Stimulated activated CD8-positive, alpha-beta memory T cell treated with anti-CD3 and anti-CD28 coated beads, Interleukin-12 subunit alpha, Interleukin-12 subunit beta, amount 100 ng/mL, for 1 hour (primary cell): ENCODE results near the gene HNRNPLL.
"Not testable (repeated sequence)": the region's sequence is repeated elsewhere in the genome, so short reads cannot be mapped to it uniquely, and the experiment has no call there.

Source experiments
- DNase-seq: peaks from one replicate; pipeline ENCODE4 v3.0.0-alpha.2; 2020; ENCODE audit warnings: low read depth

Gene HNRNPLL

DNA sequence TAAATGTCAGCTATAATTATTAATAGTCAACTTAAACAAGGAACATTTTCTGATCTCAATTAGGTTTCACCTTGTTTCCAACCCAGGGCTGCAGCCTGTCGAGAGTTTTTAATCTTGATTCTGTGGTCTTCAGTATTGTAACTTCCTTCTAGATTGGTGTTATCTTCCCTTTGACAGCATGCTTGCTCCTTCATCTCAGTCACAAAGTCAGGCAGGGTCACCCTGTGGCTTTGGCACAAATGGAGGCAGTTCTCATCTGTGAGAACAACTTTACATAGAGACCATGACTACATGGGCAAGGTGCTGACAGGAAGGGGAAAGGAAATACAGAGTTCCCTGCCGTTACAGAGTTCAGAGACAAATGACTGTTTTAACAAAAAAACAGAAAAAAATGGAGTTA lies 50.5 kb downstream of the HNRNPLL start:
- no peak for DNase-seq

DNA sequence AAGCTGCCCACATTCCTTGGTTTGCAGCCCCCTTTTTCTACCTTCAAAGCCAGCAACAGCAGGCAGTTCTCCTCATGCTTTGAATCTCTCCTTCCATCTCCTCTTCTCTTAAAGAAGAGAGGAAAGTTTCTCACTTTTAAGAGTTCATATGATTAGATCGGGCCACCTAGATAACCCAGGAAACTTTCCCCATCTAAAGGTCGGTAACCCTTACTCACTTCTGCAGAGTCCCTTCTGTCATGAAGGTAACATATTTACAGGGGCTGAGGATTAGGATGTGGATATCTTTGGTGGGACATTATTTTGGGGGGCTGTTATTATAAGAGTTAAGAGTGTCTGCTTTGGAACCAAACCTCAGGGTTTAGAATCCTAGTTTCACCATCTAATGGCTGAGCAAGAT lies 51.0 kb downstream of the HNRNPLL start:
- no peak for DNase-seq

DNA sequence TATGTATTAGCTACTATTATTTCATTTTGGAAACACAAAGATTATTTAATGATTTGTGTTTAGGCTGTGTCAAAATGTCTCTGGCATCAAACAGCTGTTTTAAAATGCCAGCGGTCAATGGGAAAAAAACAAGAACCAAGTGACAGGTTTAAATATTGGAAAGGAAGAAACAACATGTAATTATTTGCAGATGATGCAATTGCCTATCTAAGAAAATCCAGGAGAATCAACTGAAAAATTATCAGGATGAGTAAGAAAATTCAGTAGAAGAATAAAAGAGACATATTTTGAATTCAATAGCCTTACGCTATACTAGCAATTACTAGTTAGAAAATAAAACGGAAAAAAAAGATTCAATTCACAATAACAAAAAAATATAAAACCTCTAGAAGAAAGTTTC lies 51.6 kb downstream of the HNRNPLL start:
- DNase-seq: no peak

DNA sequence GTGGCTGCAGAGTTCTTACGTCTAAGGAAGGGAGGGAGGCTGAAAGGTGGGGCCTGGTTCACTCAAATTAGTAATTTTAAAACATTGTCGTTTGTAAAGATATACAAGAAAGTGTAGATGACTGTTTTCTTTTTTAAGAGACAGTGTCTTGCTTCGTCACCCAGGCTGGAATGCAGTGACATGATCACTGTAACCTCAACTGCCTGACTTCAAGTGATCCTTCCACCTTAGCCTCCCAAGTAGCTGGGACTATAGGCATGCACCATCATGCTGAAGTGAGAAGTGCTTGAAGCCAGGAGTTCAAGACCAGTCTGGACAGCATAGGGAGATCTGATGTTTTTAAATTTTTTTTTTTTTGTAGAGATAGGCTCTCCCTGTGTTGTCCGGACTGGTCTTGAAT lies 52.9 kb downstream of the HNRNPLL start:
- DNase-seq: no peak

DNA sequence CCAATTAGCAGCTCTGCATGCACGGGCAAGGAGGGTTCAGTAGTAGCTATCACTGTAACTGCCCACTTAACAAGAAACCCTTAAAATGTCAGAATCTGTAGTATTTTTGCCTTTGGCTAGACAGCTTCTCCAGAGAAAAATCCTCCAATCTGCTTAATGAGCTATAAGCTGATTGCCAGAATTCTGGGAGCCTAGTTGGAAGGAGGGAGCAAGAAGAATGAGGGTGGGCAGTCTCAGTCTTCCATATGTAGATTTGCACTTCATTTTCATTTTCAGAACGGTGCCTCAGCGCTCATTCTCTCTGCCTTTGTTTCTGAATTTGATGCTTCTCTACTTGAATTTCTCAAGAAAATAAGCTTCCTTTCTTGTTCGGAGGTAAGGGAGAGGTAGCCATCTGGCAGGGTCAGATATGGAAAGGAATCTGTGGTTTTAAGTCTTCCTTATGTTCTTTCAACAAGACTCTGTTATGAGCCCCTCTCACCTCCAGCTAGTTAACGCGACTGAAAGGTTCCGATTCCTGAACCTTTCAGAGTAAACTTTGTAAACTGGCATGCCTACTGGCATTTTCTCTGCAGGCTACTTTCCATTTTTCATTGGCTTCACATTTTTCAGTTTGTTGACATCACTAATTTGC lies 53.5 kb downstream of the HNRNPLL start:
- DNase-seq: no peak

DNA sequence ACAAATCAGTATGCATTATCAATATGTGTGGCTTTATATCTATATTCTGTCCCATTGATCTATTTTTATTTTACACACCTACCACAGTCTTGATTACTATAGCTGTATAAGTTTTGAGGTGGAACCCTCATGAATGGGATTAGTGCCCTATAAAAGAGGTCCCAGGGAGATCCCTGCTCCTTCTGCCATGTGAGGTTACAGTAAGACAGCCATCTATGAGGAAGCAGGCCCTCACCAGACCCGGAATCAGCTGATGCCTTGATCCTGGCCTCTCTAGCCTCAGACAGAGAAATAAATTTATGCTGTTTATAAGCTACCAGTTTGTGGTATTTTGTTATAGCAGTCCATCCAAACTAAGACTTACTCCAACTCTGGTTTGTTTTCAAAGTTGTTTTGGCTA lies 54.9 kb downstream of the HNRNPLL start:
- DNase-seq: no peak

DNA sequence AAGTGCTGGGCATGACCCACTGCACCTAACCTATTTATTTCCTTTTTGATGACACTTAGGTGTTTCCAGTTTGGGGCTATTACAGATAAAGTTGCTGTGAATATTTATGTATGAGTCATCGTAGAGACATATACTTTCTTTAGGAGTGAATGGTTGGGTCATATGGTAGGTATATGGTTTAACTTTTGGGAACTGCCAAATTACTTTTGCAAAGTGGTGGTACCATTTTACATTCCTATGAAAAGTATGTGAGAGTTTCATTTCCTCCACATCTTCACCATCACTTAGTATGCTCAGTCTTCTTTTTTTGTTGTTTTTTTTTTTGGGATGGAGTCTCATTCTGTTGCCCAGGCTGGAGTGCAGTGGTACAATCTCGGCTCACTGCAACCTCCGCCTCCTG lies 56.1 kb downstream of the HNRNPLL start:
- DNase-seq: no peak

DNA sequence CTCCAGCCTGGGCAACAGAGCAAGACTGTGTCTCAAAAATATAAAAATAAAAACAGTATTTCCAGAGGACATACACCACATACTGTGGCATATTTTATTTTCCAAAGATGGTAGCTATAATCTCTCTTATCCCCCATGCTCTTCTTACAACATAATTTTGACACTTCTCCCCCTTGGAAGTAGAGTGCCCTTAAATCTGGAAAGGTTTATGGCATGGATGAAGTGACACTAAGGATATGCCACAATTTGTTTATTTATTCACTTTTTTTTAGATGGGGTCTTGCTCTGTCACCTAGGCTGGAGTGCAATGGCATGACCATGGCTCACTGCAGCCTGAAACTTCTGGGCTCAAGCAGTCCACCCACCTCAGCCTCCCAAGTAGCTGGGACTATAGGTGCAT lies 56.7 kb downstream of the HNRNPLL start:
- no peak for DNase-seq

DNA sequence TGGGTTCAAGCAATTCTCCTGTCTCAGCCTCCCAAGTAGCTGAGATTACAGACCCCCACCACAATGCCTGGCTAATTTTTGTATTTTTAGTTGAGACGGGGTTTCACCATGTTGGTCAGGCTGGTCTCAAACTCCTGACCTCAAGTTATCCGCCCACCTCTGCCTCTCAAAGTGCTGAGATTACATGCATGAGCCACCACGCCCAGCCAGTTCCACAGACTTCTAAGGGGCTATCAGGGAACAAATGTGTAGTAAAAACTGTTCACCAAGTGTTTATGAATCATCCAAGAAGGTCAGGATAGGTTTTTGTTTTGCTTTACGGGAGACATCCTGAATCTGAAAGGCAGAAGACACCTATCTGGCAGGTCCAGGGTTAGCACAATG lies 60.5 kb downstream of the HNRNPLL start:
- not testable (repeated sequence) for DNase-seq

DNA sequence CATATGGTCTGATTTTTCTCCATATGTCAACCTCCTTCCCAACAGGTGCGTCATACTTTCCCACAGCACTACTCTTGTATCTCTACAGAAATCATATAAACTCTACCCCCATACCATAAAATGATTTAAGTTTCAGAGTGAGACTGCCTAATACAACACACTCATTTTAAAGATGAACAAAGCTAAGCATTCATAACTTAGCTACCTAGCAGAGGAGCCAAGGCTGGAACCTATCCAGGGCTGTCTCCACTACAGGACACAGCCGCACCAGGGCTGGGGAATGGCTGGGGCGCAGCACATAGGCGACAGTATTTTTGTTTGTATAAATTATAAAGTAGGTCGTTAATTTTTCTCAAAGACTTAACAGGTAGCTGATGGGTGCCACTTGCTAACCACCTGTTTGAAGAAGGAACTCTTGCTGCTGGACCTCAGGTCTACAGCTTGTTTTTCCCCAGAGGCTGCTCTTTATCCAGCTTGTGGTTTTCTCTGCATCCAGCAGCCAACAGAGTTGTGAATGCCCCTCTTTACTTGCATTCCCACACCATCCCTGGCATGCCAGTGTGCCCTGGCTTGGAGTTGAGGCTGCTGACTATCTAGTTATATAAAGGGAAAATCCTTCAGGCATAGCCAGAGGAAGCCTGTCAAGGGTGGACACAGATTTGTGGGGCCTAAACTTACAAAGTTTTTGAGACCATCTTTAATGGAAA lies 62.0 kb downstream of the HNRNPLL start:
- no peak for DNase-seq

DNA sequence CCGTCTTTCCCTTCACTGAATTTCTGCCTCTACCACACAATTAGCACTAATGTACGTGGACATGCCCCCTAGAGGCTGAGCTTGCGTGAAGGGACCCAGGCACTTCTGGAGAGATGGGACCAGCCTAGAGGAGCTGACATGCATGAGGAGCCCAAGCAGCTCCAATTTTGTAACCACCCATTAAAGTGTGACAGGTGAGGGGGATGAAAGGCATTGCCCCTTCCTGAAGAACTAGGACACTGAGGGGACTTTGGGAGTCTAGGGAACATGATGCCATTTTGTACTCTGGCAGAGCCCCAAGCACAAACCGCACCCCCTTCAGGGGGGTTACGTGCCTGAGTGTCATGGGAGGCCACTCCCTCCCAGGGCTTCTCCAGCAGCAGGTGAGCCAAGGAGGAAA lies 63.6 kb downstream of the HNRNPLL start:
- no peak for DNase-seq

DNA sequence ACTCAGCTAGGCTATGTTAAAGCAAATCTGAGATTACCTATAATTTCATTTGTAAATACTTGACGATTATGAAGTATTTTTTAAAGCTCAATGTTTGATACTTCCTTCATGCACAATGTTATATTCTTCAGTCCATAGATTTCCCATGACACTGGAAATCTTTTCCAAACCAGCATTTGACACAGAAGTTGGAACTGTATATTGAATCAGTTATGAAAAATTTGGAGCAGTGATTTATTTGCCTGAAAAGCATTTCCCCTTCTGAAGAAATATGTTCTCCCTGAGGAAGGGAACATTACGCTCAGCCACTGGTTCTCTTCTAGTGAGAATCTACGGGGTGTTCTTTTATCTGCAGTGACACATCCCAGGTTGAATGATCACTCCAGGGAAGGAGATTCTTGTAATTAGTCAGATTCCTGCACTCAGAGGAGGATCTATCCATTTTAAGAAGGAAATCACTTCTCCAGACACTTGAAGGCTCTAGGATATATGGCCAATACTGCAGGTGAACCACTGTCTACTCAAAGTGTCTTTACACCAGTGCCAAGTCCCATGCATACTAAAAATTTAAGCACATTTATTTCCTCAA lies 64.7 kb downstream of the HNRNPLL start:
- no peak for DNase-seq

DNA sequence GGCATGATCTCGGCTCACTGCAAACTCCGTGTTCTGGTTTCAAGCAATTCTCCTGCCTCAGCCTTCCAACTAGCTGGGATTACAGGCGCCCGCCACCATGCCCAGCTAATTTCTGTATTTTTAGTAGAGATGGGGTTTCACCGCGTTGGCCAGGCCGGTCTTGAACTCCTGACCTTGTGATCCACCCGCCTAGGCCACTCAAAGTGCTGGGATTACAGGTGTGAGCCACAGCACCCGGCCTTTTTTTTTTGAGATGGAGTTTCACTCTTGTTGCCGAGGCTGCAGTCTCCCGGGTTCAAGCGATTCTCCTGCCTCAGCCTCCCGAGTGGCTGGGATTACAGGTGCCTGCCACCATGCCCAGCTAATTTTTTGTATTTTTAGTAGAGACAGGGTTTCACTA lies 65.4 kb downstream of the HNRNPLL start:
- not testable (repeated sequence) for DNase-seq

DNA sequence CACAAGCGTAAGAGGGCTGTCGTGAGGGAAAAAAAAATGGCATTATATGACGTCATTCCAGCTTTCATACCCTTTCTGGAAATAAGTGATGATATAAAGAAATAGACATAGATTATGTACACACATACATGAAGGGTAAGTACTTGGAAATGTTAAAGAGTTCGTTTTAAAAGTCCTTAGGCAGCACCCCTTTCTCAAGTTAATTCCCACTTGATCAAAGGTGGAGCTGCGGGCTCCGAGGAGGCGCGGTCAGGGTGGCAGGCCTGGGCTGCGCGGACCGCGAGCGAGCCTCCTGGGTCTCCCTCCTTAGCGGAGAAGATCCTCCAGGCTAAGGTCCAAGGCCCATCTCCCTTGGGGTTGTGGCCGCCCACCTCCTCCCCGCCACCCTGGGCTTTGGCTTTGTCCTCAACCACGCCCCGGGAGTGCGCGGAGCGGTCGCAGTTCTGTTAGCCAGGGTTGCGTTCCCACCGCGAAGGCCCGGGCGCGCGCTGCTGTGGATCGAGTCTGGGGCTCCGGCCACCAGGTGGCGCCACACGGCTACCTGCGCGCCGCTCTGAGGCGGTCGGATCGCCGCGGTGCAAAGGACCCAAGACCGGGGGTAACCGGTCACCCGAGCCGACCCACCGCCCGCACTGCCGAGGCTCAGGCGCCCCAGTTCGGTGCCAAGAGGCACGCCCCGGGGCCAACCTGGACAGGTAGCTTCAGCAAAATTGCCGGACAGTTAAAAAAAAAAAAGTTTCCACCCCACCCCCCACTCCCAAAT lies 66.8 kb downstream of the HNRNPLL start:
- peak; percentile 70 for DNase-seq

DNA sequence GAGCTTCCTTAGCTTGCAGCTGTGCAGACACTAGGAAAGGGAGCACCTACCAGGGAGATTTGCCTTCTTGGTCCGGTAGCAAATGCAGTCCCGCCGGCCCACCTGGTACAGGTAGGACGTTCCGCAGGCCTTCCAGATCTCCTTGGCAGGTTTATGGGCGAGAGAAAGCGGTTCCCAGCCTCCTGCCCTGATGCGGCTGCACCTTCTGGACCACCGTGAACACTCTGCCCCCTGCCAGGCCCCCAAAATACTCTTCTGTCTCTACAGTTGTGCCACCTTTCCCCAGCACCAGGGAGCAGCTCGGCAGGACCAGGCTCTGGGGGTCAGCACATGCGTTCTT lies 67.4 kb downstream of the HNRNPLL start:
- DNase-seq: no peak

DNA sequence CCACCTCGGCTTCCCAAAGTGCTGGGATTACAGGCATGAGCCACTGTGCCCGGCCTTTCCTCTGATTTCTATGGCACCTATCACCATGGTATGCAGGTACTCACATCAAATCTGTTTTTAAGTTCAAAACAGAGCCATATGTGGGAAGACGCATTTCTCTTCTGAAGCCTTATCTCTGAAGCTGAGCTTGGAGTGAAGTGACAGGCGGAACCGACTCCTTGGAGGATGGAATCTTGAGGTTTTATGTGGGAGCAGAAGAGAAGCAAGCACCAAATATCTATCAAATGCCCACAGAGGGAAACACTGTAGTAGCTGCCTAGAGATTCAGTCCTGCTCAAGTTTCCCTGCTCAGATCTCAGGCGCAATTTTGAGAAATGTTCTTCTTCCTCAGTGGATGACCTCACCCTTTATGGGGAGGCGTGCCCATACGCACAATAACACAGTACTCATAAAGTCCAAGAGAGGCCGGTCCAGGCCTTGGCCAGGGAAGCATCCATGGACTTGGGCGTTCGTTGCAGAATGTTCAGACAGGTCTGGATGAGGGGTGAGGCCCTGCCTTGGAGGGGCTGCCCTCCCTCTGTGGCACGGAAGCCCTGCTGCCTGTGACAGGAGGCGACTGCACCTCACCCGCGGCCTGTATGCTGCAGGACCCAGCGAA lies 67.9 kb downstream of the HNRNPLL start:
- no peak for DNase-seq

DNA sequence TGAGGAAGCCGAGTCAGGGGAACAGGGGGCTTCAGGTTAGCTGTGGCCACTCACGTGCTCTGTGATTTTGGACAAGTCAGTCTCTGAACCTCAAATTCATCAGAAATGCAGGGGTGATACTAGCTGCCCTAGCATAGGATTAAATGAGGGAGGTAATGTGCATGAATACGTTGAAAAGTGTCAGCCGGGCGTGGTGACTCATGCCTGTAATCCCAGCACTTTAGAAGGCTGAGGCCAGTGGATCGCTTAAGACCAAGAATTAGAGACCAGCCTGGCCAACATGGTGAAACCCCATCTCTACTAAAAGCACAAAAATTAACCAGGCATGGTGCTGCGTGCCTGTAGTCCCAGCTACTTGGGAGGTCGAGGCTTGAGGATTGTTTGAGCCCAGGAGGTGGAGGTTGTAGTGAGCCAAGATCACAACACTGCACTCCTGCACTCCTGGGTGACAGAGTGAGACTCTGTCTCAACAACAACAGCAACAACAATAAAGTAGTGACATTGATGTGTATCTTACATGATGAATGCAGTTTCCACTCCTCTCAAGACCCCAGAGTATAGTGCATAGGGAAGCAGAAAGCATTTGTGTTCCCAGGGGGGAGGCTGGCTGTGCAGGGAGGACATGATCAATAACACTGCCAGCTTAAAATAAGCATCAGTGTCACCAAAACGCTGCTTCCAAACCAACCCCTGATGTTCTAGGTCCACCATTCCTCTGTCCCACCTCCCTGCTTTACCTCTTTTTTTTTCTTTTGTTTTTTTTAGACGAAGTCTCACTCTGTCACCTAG lies 68.8 kb downstream of the HNRNPLL start:
- DNase-seq: no peak

DNA sequence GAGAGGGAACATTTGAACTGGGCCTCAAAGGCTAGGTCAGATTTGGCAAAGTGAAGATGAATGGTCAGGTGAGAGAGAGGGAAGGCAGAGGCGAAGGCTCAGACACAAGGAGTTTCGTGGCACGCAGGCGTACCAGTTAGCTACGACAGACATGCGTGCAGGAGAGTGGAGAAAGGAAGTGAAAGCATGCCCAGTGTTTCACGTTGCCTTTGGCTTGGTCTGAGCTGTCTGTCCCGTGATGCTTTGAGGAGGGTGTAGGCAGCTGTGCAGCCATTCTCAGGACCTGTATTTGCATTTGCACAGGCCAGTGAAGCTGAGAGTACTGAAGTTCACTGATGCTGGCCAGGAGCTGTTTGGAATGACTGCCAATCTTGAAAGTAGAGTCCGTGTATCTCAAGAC lies 69.5 kb downstream of the HNRNPLL start:
- DNase-seq: no peak

DNA sequence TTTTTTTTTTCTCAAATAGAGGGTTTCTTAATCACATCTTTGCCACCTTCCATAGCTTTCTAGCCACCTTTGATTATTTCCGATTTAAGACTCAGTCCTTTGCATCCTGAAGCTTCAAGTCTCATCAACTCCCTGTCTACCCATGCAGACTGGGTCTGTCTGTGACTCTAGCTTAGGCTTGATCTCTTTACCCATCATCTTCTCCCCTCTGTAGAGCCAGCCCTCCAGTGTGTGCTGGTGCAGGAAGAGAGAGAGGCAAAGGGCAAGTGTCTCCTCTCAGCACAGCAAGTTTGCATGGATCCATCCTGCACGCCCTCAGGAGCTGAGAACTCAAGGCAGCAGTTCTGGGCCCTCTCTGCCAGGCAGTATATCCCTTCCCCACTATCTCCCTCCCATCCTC lies 70.4 kb downstream of the HNRNPLL start:
- DNase-seq: no peak

DNA sequence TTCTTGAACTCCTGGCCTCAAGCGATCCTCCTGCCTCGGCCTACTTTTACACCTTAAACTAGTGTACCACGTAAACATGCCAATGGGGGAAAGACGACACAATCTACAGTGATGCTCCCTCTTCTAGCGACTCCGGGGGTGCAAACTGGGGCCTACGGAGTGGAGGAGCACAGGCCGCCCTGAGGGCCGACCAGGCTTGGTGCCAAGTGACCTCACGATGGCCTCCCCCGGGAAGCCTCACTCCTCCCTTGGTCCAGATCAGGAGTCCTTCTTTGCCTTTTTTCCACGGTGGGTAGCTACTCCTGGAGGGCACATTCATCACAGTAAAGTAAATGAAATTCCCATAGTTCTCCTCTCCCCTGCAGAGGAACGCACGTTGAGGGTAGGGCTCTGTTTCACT lies 73.5 kb downstream of the HNRNPLL start:
- DNase-seq: no peak

DNA sequence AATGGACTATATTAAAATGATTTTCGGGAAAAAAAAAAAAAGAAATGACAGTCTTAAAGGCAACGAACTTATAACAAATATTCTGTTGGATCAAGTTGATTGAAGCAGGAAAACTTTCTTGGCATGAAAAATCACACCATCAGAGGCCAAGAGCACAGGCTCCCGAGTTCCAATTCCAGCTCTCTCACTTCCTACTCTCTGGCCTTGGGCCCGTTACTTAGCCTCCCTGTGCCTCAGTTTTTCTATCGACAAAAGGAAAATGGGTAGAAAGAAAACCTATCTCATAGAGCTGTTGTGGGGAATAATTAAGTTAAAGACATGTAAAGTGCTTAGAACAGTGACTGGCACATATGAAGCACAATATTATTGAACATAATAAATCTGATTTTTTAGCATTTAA lies 74.2 kb downstream of the HNRNPLL start:
- DNase-seq: no peak

DNA sequence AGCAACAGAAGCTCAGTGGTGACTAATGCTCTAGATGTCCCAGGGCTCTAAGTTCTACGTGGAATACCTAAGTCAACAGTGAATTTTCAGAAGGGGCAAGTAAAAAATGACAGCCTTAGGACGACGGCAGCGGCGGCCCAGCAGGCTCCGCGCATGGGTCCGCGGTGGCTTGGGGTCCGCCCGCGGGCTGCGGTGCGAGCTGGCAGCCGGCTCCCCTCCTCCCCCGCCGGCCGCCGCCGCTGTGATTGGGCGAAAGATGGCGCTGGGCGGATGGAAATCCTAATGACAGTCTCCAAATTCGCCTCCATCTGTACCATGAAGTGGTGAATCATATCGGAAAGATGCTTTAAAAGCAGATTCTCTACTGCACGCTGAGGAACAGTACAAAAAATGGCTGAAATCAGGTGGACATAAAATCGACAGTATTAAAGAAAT lies 74.7 kb downstream of the HNRNPLL start:
- no peak for DNase-seq
